Liver (tissue), 3 donors: ENCODE measurements around the gene ALKBH5.

ENCODE experiments used
- CTCF ChIP-seq: fragments of 150-350 bp; IDR thresholded peaks from 2 replicates; pipeline ENCODE4 v1.5.1; 2017; ENCODE audit warnings: improper control_type of control experiment, low read depth, low read length; ENCODE audit not compliant: missing input control
- EGR1 ChIP-seq, 2 donors: IDR thresholded peaks; 2 replicates each; pipeline ENCODE4 v1.6.1; 2016 to 2018; ENCODE audit warnings: antibody characterized with exemption in 2 of 2, low read depth in 2 of 2
- FOXA1 ChIP-seq: IDR thresholded peaks from 2 replicates; pipeline ENCODE4 v1.6.1; 2016; ENCODE audit warnings: antibody characterized with exemption
- donor health status: healthy.
- donor health status: healthy.

- peak; percentile 34 for TF ChIP-seq CTCF
- TF ChIP-seq FOXA1 = no peak
- TF ChIP-seq EGR1 (IDR thresholded peaks at IDR 0.05; ENCODE audit: low read depth in 2 of 2) = no peak
Observed at GRCh38 chr17:18183334-18184142, at the start of gene ALKBH5.
